ENCODE data around the gene IFI35.

DNA sequence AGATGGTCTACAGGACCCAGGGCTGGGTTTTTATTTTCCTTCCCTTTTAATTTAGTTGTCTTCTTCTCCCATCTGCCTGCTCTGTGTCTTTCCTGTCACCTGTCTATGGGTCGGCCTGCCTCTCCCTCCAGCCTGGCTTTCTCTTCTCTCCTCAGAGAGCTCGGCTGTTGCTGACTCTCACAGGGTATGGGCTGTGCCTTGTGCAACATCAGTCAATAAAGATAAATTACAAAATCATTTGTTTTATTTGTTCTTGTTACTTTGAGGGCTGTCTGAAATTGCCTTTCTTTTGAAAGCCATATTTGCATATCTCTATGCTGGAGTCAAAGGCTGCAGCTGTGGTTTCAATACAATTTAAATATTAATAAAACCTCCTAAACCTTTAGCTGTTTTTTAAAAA is 34.1 kb downstream of the IFI35 start:
- TF ChIP-seq, protein P1, sequence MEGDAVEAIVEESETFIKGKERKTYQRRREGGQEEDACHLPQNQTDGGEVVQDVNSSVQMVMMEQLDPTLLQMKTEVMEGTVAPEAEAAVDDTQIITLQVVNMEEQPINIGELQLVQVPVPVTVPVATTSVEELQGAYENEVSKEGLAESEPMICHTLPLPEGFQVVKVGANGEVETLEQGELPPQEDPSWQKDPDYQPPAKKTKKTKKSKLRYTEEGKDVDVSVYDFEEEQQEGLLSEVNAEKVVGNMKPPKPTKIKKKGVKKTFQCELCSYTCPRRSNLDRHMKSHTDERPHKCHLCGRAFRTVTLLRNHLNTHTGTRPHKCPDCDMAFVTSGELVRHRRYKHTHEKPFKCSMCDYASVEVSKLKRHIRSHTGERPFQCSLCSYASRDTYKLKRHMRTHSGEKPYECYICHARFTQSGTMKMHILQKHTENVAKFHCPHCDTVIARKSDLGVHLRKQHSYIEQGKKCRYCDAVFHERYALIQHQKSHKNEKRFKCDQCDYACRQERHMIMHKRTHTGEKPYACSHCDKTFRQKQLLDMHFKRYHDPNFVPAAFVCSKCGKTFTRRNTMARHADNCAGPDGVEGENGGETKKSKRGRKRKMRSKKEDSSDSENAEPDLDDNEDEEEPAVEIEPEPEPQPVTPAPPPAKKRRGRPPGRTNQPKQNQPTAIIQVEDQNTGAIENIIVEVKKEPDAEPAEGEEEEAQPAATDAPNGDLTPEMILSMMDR (conservative IDR thresholded peaks at IDR 0.05), result no peak
- no peak for TF ChIP-seq ZFX (IDR thresholded peaks at IDR 0.05)

Measured in C4-2B (cell line).